IMR-90 (cell line): ENCODE results near the gene FNBP1. TPM values are rescaled to one million over a fixed set of nuclear protein-coding genes. Genes with fewer than 3 reads are reported as not detected.

ENCODE experiments used
- ATAC-seq: fragments of 200-7000 bp; cut with Tn5 transposase; 2 replicates; pipeline ENCODE4 v1.9.1; 2020; ENCODE audit warnings: low read depth, mild to moderate bottlenecking, moderate library complexity
- BruUV-seq: library from RNA; stranded (reverse); fragments of 400-500 nt; replicated peaks from 2 replicates; lab custom pipeline; 2021; lab: Mats Ljungman, UMichigan
- CTCF ChIA-PET: fragments of 300-600 bp; formaldehyde crosslinking; extraction: SDS; loops from one replicate; lab custom pipeline; 2021; ENCODE audit warnings: antibody characterized with exemption; lab: Yijun Ruan, JAX
- POLR2A ChIA-PET: fragments of 300-600 bp; sonication (Branson Sonifier 250); formaldehyde crosslinking; loops from one replicate; lab custom pipeline; 2022; ENCODE audit warnings: antibody characterized with exemption; ENCODE audit not compliant: unreplicated experiment; lab: Charles Lee
- DNase-seq: peaks from one replicate; pipeline ENCODE4 v3.0.0; 2013
- H2AFZ ChIP-seq: replicated peaks from 2 replicates; pipeline ENCODE3; 2013; ENCODE audit warnings: low read length, mild to moderate bottlenecking; ENCODE audit not compliant: poor library complexity
- H2AK5ac ChIP-seq: 2 replicates; pipeline ENCODE4 v1.6.1; 2013; ENCODE audit warnings: low read depth, low read length, inconsistent platforms
- H2AK9ac ChIP-seq: replicated peaks from 2 replicates; pipeline ENCODE3; 2013; ENCODE audit warnings: mild to moderate bottlenecking, low read depth, low read length, moderate library complexity; ENCODE audit not compliant: poor library complexity
- H2BK120ac ChIP-seq: 2 replicates; pipeline ENCODE4 v1.6.1; 2013; ENCODE audit warnings: low read depth, low read length, inconsistent platforms
- H2BK15ac ChIP-seq: 3 replicates; pipeline ENCODE4 v1.6.1; 2013; ENCODE audit warnings: low read depth, low read length, inconsistent platforms
- H2BK20ac ChIP-seq: 2 replicates; pipeline ENCODE4 v1.6.1; 2013; ENCODE audit warnings: low read depth, mild to moderate bottlenecking, inconsistent platforms, low read length, moderate library complexity
- H2BK5ac ChIP-seq: 2 replicates; pipeline ENCODE4 v1.6.1; 2013; ENCODE audit warnings: mild to moderate bottlenecking, low read depth, low read length, inconsistent platforms; ENCODE audit not compliant: poor library complexity, severe bottlenecking
- H3K14ac ChIP-seq: replicated peaks from 2 replicates; pipeline ENCODE4 v1.6.1; 2013; ENCODE audit warnings: low read depth, low read length, inconsistent platforms
- H3K18ac ChIP-seq: 2 replicates; pipeline ENCODE4 v1.6.1; 2013; ENCODE audit warnings: low read depth, low read length, control low read depth
- H3K23ac ChIP-seq: 2 replicates; pipeline ENCODE4 v1.6.1; 2013; ENCODE audit warnings: low read depth, low read length, inconsistent platforms
- H3K27ac ChIP-seq: 2 replicates; pipeline ENCODE4 v1.5.1; 2013; ENCODE audit warnings: mild to moderate bottlenecking, control low read depth, low read length; ENCODE audit not compliant: insufficient read depth
- H3K27me3 ChIP-seq: 2 replicates; pipeline ENCODE4 v1.6.1; 2013; ENCODE audit warnings: low read length; ENCODE audit not compliant: control insufficient read depth, insufficient read depth
- H3K36me3 ChIP-seq: 2 replicates; pipeline ENCODE4 v1.6.1; 2013; ENCODE audit warnings: low read length, mixed read lengths; ENCODE audit not compliant: control insufficient read depth, insufficient read depth
- H3K4ac ChIP-seq: 2 replicates; pipeline ENCODE4 v1.6.1; 2013; ENCODE audit warnings: low read depth, low read length, inconsistent platforms
- H3K4me1 ChIP-seq: 2 replicates; pipeline ENCODE4 v1.6.1; 2013; ENCODE audit warnings: low read length, mixed read lengths; ENCODE audit not compliant: control insufficient read depth, insufficient read depth
- H3K4me2 ChIP-seq: 2 replicates; pipeline ENCODE4 v1.6.1; 2013; ENCODE audit warnings: low read depth, mild to moderate bottlenecking, control low read depth, low read length, moderate library complexity
- H3K4me3 ChIP-seq: 2 replicates; pipeline ENCODE4 v1.5.1; 2013; ENCODE audit warnings: low read depth, mild to moderate bottlenecking, control low read depth, low read length, moderate library complexity; ENCODE audit not compliant: insufficient read depth
- H3K56ac ChIP-seq: 2 replicates; pipeline ENCODE4 v1.6.1; 2013; ENCODE audit warnings: low read length, inconsistent platforms; ENCODE audit not compliant: insufficient read depth; ENCODE audit errors: extremely low read depth
- H3K79me1 ChIP-seq, 2 experiments: 2 replicates each; pipeline ENCODE4 v1.6.1; 2013; ENCODE audit warnings: low read length in 2 of 2, inconsistent platforms in 1 of 2, low read depth in 1 of 2
- H3K9ac ChIP-seq: 2 replicates; pipeline ENCODE4 v1.6.1; 2013; ENCODE audit warnings: low read depth, low read length, control low read depth
- H3K9me1 ChIP-seq: 2 replicates; pipeline ENCODE4 v1.6.1; 2013; ENCODE audit warnings: low read length, inconsistent platforms; ENCODE audit not compliant: insufficient read depth
- H3K9me3 ChIP-seq: 2 replicates; pipeline ENCODE4 v1.6.1; 2013; ENCODE audit warnings: low read length; ENCODE audit not compliant: control insufficient read depth, insufficient read depth
- H4K20me1 ChIP-seq: 2 replicates; pipeline ENCODE4 v1.6.1; 2013; ENCODE audit warnings: low read length, inconsistent platforms; ENCODE audit not compliant: insufficient read depth
- H4K5ac ChIP-seq: 2 replicates; pipeline ENCODE4 v1.6.1; 2013; ENCODE audit warnings: mild to moderate bottlenecking, low read depth, low read length, control low read depth
- H4K8ac ChIP-seq, 2 experiments: 2 replicates each; pipeline ENCODE4 v1.6.1; 2013; ENCODE audit warnings: low read depth in 2 of 2, low read length in 2 of 2, control low read depth in 1 of 2, inconsistent platforms in 1 of 2
- H4K91ac ChIP-seq: 2 replicates; pipeline ENCODE4 v1.6.1; 2013; ENCODE audit warnings: low read depth, low read length, inconsistent platforms; ENCODE audit not compliant: insufficient read depth
- BHLHE40 ChIP-seq: fragments of 150-350 bp; IDR thresholded peaks from 2 replicates; pipeline ENCODE4 v1.6.1; 2016; ENCODE audit warnings: mild to moderate bottlenecking, low read depth, low read length
- CHD1 ChIP-seq: IDR thresholded peaks from 2 replicates; pipeline ENCODE4 v1.6.1; 2012; ENCODE audit warnings: low read depth, low read length, improper control_type of control experiment
- FOS ChIP-seq: fragments of 150-350 bp; IDR thresholded peaks from 2 replicates; pipeline ENCODE4 v1.6.1; 2016; ENCODE audit warnings: low read depth, low read length
- MAFK ChIP-seq: IDR thresholded peaks from 2 replicates; pipeline ENCODE4 v1.6.1; 2012; ENCODE audit warnings: low read depth, low read length, improper control_type of control experiment
- MAZ ChIP-seq: IDR thresholded peaks from 2 replicates; pipeline ENCODE4 v1.6.1; 2012; ENCODE audit warnings: low read depth, mild to moderate bottlenecking, low read length, improper control_type of control experiment, moderate library complexity, borderline replicate concordance
- MXI1 ChIP-seq: IDR thresholded peaks from 2 replicates; pipeline ENCODE4 v1.6.1; 2012; ENCODE audit warnings: low read depth, mild to moderate bottlenecking, low read length, moderate library complexity, borderline replicate concordance
- NFE2L2 ChIP-seq: fragments of 150-350 bp; IDR thresholded peaks from 2 replicates; pipeline ENCODE4 v1.6.1; 2016; ENCODE audit warnings: low read depth, mild to moderate bottlenecking, low read length
- POLR2A ChIP-seq: IDR thresholded peaks from 2 replicates; pipeline ENCODE4 v1.6.1; 2012; ENCODE audit warnings: mild to moderate bottlenecking, low read depth, low read length
- RAD21 ChIP-seq: IDR thresholded peaks from 2 replicates; pipeline ENCODE4 v1.6.1; 2012; ENCODE audit warnings: low read length, improper control_type of control experiment
- RCOR1 ChIP-seq: IDR thresholded peaks from 2 replicates; pipeline ENCODE4 v1.6.1; 2012; ENCODE audit warnings: mild to moderate bottlenecking, low read length, improper control_type of control experiment; ENCODE audit not compliant: insufficient replicate concordance
- RFX5 ChIP-seq: IDR thresholded peaks from 2 replicates; pipeline ENCODE4 v1.8.0; 2012; ENCODE audit warnings: low read depth, mild to moderate bottlenecking, low read length, moderate library complexity
- SMC3 ChIP-seq: fragments of 150-350 bp; IDR thresholded peaks from 2 replicates; pipeline ENCODE4 v1.6.1; 2016; ENCODE audit warnings: low read depth, mild to moderate bottlenecking, antibody characterized with exemption, low read length, moderate library complexity
- WGBS, 2 experiments: methylation state at CpG; one replicate each; pipeline versions ENCODE4 v1.1.5 to v1.1.7; 2013; ENCODE audit warnings: missing lambda C conversion rate in 2 of 2; ENCODE audit not compliant: insufficient read length in 1 of 2; ENCODE audit errors: extremely low coverage in 2 of 2; 5-methylcytosine and 5-hydroxymethylcytosine counted together
- dilution Hi-C: fragments of 300-500 bp; cut with HindIII; formaldehyde crosslinking; loops from one replicate; pipeline ENCODE4 v1.14.3; 2018; ENCODE audit warnings: low sequenced_read_pairs; ENCODE audit not compliant: unreplicated experiment
- in situ Hi-C: fragments of 300-500 bp; cut with MboI; formaldehyde crosslinking; loops from 3 replicates; pipeline ENCODE4 v1.14.3; 2019; ENCODE audit warnings: low sequenced_read_pairs, inconsistent platforms, mixed read lengths
- intact Hi-C: fragments of 100-400 bp; cut with micrococcal nuclease; formaldehyde crosslinking; loops from 2 replicates; pipeline ENCODE4 v1.10.0; 2022
- polyA plus RNA-seq, 3 experiments: library from polyadenylated mRNA; depleted of rRNA; stranded (reverse); fragments of >200 nt; gene quantifications; 2 replicates each; pipeline ENCODE4 v1.2.3, GENCODE V29; 2012; ENCODE audit warnings: low replicate concordance in 1 of 3
- total RNA-seq: library from RNA; depleted of rRNA; stranded (reverse); fragments of >200 nt; gene quantifications from 2 replicates; pipeline ENCODE4 v1.2.3, GENCODE V29; 2012
- TF ChIP-seq, protein P1 (sequence below): fragments of 150-350 bp; IDR thresholded peaks from 2 replicates; pipeline ENCODE4 v1.6.1; 2016; ENCODE audit warnings: low read depth, mild to moderate bottlenecking, low read length, moderate library complexity, borderline replicate concordance
- TF ChIP-seq, protein P2 (sequence below): fragments of 150-350 bp; IDR thresholded peaks from 2 replicates; pipeline ENCODE4 v1.6.1; 2017; ENCODE audit warnings: mild to moderate bottlenecking, antibody characterized with exemption, low read length, low read depth
- TF ChIP-seq, protein P3 (sequence below): conservative IDR thresholded peaks from 2 replicates; pipeline ENCODE4 v1.5.1; 2012; ENCODE audit warnings: mild to moderate bottlenecking, low read depth, low read length, improper control_type of control experiment

Gene FNBP1
- total and polyA plus RNA-seq, 2 of the 4 experiments (the other 2 are of a cell fraction) = 10.3 to 15.4 TPM

- Histone ChIP-seq H2BK120ac (no peak overlapping the region), H2BK5ac (no peak overlapping the region), H2AK9ac (no peak overlapping the region), H3K27ac (no peak overlapping the region), H3K4me3 (no peak overlapping the region), H3K9ac (no peak overlapping the region), H3K9me3 (no peaks in the 10 kb centered on the region), H3K56ac (no peak overlapping the region), H3K79me1 (no peaks in the 10 kb centered on the region), H2BK15ac (no peak overlapping the region), H3K14ac (no peak overlapping the region), H2AK5ac (no peak overlapping the region), H3K36me3 (peaks cover 29% of the 10 kb centered on the region), H3K18ac (no peak overlapping the region), H3K9me1 (peaks cover 2% of the 10 kb centered on the region; the same call in 1 of the 2 replicates), H3K23ac (no peak overlapping the region), H3K27me3 (no peaks in the 10 kb centered on the region), H4K20me1 (no peaks in the 10 kb centered on the region), H3K4me1 (no peaks in the 10 kb centered on the region), H2AFZ (no peak overlapping the region), H4K91ac (no peak overlapping the region), H3K4ac (no peak overlapping the region), H2BK20ac (no peak overlapping the region), H4K8ac (no peak overlapping the region), H3K4me2 (no peak overlapping the region), H4K5ac (no peak overlapping the region)
- no peak for DNase-seq
- in situ Hi-C loops (no loop called here), intact Hi-C loops (no loop called here), dilution Hi-C loops (no loop called here)
- no TSS peak for BruUV-seq
- ChIA-PET POLR2A (interaction anchor here (0.6 kb wide), 1 partner anchor 41 kb away, joined by 3 read pairs; no protein-coding TSS in a partner anchor), CTCF (no interaction called here)
- no peak for ATAC-seq
- WGBS, 2 experiments = 92% methylated on average over 9 of the region's 20 CpGs; no CpG with 5 or more reads in 1 of the 2 experiments
- TF ChIP-seq, protein P1, sequence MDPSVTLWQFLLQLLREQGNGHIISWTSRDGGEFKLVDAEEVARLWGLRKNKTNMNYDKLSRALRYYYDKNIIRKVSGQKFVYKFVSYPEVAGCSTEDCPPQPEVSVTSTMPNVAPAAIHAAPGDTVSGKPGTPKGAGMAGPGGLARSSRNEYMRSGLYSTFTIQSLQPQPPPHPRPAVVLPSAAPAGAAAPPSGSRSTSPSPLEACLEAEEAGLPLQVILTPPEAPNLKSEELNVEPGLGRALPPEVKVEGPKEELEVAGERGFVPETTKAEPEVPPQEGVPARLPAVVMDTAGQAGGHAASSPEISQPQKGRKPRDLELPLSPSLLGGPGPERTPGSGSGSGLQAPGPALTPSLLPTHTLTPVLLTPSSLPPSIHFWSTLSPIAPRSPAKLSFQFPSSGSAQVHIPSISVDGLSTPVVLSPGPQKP = no peak
- TF ChIP-seq BHLHE40 (no peak), SMC3 (no peak), RFX5 (no peak), RAD21 (no peak), FOS (no peak), MAZ (no peak), POLR2A (no peak), MAFK (no peak), RCOR1 (no peak), NFE2L2 (no peak), MXI1 (no peak), CHD1 (no peak)
- TF ChIP-seq, protein P2, sequence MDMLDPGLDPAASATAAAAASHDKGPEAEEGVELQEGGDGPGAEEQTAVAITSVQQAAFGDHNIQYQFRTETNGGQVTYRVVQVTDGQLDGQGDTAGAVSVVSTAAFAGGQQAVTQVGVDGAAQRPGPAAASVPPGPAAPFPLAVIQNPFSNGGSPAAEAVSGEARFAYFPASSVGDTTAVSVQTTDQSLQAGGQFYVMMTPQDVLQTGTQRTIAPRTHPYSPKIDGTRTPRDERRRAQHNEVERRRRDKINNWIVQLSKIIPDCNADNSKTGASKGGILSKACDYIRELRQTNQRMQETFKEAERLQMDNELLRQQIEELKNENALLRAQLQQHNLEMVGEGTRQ = no peak
- TF ChIP-seq, protein P3, sequence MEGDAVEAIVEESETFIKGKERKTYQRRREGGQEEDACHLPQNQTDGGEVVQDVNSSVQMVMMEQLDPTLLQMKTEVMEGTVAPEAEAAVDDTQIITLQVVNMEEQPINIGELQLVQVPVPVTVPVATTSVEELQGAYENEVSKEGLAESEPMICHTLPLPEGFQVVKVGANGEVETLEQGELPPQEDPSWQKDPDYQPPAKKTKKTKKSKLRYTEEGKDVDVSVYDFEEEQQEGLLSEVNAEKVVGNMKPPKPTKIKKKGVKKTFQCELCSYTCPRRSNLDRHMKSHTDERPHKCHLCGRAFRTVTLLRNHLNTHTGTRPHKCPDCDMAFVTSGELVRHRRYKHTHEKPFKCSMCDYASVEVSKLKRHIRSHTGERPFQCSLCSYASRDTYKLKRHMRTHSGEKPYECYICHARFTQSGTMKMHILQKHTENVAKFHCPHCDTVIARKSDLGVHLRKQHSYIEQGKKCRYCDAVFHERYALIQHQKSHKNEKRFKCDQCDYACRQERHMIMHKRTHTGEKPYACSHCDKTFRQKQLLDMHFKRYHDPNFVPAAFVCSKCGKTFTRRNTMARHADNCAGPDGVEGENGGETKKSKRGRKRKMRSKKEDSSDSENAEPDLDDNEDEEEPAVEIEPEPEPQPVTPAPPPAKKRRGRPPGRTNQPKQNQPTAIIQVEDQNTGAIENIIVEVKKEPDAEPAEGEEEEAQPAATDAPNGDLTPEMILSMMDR = no peak
Observed at GRCh38 chr9:129900263-129901027, 142.5 kb downstream of the FNBP1 start.
